Activated CD4-positive, alpha-beta T cell treated with anti-CD3 and anti-CD28 coated beads, Interleukin-2, amount 50 U/mL, for 48 hours (primary cell): ENCODE results near the gene ADRB2.
A peak's percentile ranks its signal among the peaks of the same experiment; 100 is the strongest.

Source experiments
- DNase-seq, 2 experiments: peaks; one replicate each; pipeline ENCODE4 v3.0.0-alpha.2; 2020

Gene ADRB2

GRCh38 chr5:148831590-148832565 is 5.5 kb downstream of the ADRB2 start:
- no peak for DNase-seq

GRCh38 chr5:148833122-148833521 is 6.7 kb downstream of the ADRB2 start:
- no peak for DNase-seq

- DNase-seq, result no peak
Observed at GRCh38 chr5:148833925-148834324, 7.5 kb downstream of the ADRB2 start.

GRCh38 chr5:148834689-148835088 is 8.3 kb downstream of the ADRB2 start:
- DNase-seq, result no peak

- DNase-seq, result no peak
Observed at GRCh38 chr5:148836272-148837250, 10.2 kb downstream of the ADRB2 start.

GRCh38 chr5:148837383-148837782 is 11.0 kb downstream of the ADRB2 start:
- no peak for DNase-seq

- DNase-seq, result no peak
Observed at GRCh38 chr5:148838357-148838756, 11.9 kb downstream of the ADRB2 start.

GRCh38 chr5:148839960-148840359 is 13.5 kb downstream of the ADRB2 start:
- DNase-seq, result peak in 1 of 2 experiments; percentile 9

- no peak for DNase-seq
Observed at GRCh38 chr5:148840531-148840930, 14.1 kb downstream of the ADRB2 start.

GRCh38 chr5:148841519-148841918 is 15.1 kb downstream of the ADRB2 start:
- no peak for DNase-seq

- no peak for DNase-seq
Observed at GRCh38 chr5:148842161-148842560, 15.8 kb downstream of the ADRB2 start.

GRCh38 chr5:148843510-148844318 is 17.3 kb downstream of the ADRB2 start:
- no peak for DNase-seq

- DNase-seq, result no peak
Observed at GRCh38 chr5:148844433-148845280, 18.2 kb downstream of the ADRB2 start.

- no peak for DNase-seq
Observed at GRCh38 chr5:148846930-148847329, 20.5 kb downstream of the ADRB2 start.

- no peak for DNase-seq
Observed at GRCh38 chr5:148847456-148847855, 21.0 kb downstream of the ADRB2 start.

- DNase-seq, result no peak
Observed at GRCh38 chr5:148848393-148849031, 22.1 kb downstream of the ADRB2 start.

GRCh38 chr5:148849461-148849860 is 23.1 kb downstream of the ADRB2 start:
- no peak for DNase-seq

GRCh38 chr5:148850836-148851235 is 24.4 kb downstream of the ADRB2 start:
- no peak for DNase-seq

- DNase-seq, result no peak
Observed at GRCh38 chr5:148853868-148854267, 27.5 kb downstream of the ADRB2 start.

- DNase-seq, result no peak
Observed at GRCh38 chr5:148855249-148856008, 29.0 kb downstream of the ADRB2 start.
